ENCODE results near the gene ARL3. TPM values are rescaled to one million over a fixed set of nuclear protein-coding genes. Genes with fewer than 3 reads are reported as not detected.
A peak's percentile ranks its signal among the peaks of the same experiment; 100 is the strongest.

Gene ARL3
- total and polyA plus RNA-seq, 2 of the 4 experiments (the other 2 are of a cell fraction) = 5.0 to 14.3 TPM

DNA sequence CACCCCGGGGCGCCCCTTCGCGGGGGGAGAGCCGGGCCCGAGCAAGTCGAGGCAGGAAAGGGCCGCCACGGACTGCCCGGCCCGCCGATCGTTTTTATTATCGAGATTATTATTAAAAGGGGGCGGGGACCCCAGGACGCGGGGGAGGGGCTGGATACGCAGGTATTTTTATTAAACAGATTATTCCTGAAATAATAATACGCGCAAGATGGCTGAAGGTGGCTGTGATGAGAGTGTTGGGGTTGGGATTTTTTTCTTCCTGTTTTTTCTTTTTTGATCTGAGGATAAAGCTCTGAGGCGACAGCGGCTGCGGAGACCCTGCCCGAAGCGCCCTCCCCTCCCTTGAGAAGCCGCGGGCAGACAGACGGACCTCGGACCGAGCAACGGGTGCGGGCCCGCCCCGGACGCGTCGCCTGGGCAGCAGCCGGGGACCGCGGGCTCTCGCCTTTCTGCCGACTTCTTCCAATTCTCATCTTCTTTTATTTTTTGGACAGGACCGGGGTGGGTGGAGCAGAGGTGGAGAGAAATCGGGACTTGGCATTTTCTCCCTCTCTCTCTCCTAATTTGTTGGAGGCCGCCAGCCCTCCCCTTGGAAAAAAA lies 71.4 kb downstream of the ARL3 start:
- dilution Hi-C loops (cut with HindIII; ENCODE audit: low sequenced_read_pairs, unreplicated experiment) = no loop called here
- Histone ChIP-seq H3K9ac (ENCODE audit: low read depth, low read length) (peak overlapping the region; percentile 94), H3K9me3 (ENCODE audit: control insufficient read depth, insufficient read depth, low read length) (no peaks in the 10 kb centered on the region), H2BK15ac (ENCODE audit: low read depth, low read length) (no peak overlapping the region), H2BK120ac (ENCODE audit: low read depth, low read length) (peak overlapping the region; percentile 74), H4K5ac (ENCODE audit: low read depth, low read length) (peak overlapping the region; percentile 54), H4K91ac (ENCODE audit: insufficient read depth, low read depth, low read length) (peak overlapping the region; percentile 82), H3K4me3 (ENCODE audit: insufficient read depth, low read depth, low read length) (peak overlapping the region; percentile 77), H2AK9ac (replicated peaks; ENCODE audit: low read depth, low read length, poor library complexity) (peak overlapping the region; percentile 98), H3K36me3 (ENCODE audit: control insufficient read depth, insufficient read depth, low read length) (peaks cover 6% of the 10 kb centered on the region; the same call in 1 of the 2 replicates), H3K79me1 (ENCODE audit: low read depth in 1 of 2, low read length in 2 of 2) (peaks cover 0 to 21% of the 10 kb centered on the region in 2 experiments; a peak in 2 of 4 replicates), H4K20me1 (ENCODE audit: insufficient read depth, low read length) (peaks cover 34% of the 10 kb centered on the region), H3K23ac (ENCODE audit: low read depth, low read length) (peak overlapping the region; percentile 74; the same call in 1 of the 2 replicates), H3K27ac (ENCODE audit: insufficient read depth, low read length) (peak overlapping the region; percentile 95), H2AK5ac (ENCODE audit: low read depth, low read length) (peak overlapping the region; percentile 65; the same call in 1 of the 2 replicates), H3K14ac (replicated peaks; ENCODE audit: low read depth, low read length) (peak overlapping the region; percentile 93), H3K56ac (ENCODE audit: extremely low read depth, insufficient read depth, low read length) (peak overlapping the region; percentile 81), H3K4ac (ENCODE audit: low read depth, low read length) (peak overlapping the region; percentile 94), H3K18ac (ENCODE audit: low read depth, low read length) (peak overlapping the region; percentile 88), H4K8ac (ENCODE audit: low read depth in 2 of 2, low read length in 2 of 2) (peak overlapping the region; percentile 83), H3K4me1 (ENCODE audit: control insufficient read depth, insufficient read depth, low read length) (peaks cover 10% of the 10 kb centered on the region), H2BK5ac (ENCODE audit: low read depth, low read length, poor library complexity, severe bottlenecking) (peak overlapping the region; percentile 92), H3K27me3 (ENCODE audit: control insufficient read depth, insufficient read depth, low read length) (no peaks in the 10 kb centered on the region), H3K4me2 (ENCODE audit: low read depth, low read length) (peak overlapping the region; percentile 85), H2BK20ac (ENCODE audit: low read depth, low read length) (no peak overlapping the region), H2AFZ (replicated peaks; ENCODE audit: low read length, poor library complexity) (peak overlapping the region; percentile 89), H3K9me1 (ENCODE audit: insufficient read depth, low read length) (peaks cover 8% of the 10 kb centered on the region)
- TF ChIP-seq CHD1 (IDR thresholded peaks at IDR 0.05; ENCODE audit: low read depth, low read length) (no peak), POLR2A (IDR thresholded peaks at IDR 0.05; ENCODE audit: low read depth, low read length) (peak; percentile 11)
- in situ Hi-C loops (cut with MboI; ENCODE audit: low sequenced_read_pairs) = no loop called here
- WGBS, 2 experiments (ENCODE audit: extremely low coverage in 2 of 2, insufficient read length in 1 of 2) = 0% methylated on average over 2 of the region's 45 CpGs; no CpG with 5 or more reads in 1 of the 2 experiments
- intact Hi-C loops (cut with micrococcal nuclease) = loop anchor here (1.0 to 10.0 kb wide), 3 partner anchors 14 to 248 kb away; partner anchors contain the start of gene NFKB2
- BruUV-seq (replicated peaks) = no TSS peak
- ChIA-PET POLR2A (ENCODE audit: unreplicated experiment) (interaction anchor here (0.7 to 1.4 kb wide), 2 partner anchors 13 to 15 kb away, joined by 3 to 12 read pairs; no protein-coding TSS in a partner anchor), CTCF (interaction anchor here (0.6 kb wide), 1 partner anchor 1501 kb away, joined by 3 read pairs; no protein-coding TSS in a partner anchor)
- DNase-seq (peak; percentile 56), ATAC-seq (ENCODE audit: low read depth) (no peak)

Measured in IMR-90 (cell line).